EH (cell line): ENCODE data around the gene TUBB8.
A peak's percentile ranks its signal among the peaks of the same experiment; 100 is the strongest.
"Not testable (repeated sequence)": the region's sequence is repeated elsewhere in the genome, so short reads cannot be mapped to it uniquely, and the experiment has no call there.

Experiments
- DNase-seq: peaks from one replicate; pipeline ENCODE4 v3.0.0-alpha.2; 2015; ENCODE audit warnings: low read depth

TUBB8 gene

DNA sequence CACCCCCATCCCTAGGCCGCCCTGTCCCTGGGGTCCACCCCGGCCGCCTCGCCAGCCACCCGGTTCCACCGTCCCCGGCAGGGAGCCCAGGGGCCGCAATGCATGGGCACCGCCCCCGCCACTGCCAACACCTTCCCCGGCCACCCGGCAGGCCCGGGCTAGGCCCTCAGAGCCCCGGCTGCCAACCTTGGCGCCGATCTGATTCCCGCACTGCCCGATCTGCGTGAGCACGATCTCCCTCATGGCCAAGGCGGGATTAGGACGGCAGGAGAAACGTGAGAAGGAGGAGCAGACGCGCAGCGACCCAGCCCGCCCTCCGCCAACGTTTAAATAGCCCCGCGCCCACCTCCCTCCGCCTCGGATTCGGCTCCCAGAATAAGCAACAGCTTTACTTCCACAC, at the start of gene TUBB8:
Gene TUBB8 (minus strand): TSS at position 301 of the 400 bp plus-strand sequence. CDS start 58 bp downstream, at position 243.
- DNase-seq, result no peak

- DNase-seq, result no peak
These were observed 47.4 kb upstream of the TUBB8 start for GRCh38 chr10:96466-96865.

GRCh38 chr10:95356-96115, 46.4 kb upstream of the TUBB8 start:
- DNase-seq, result no peak

DNA sequence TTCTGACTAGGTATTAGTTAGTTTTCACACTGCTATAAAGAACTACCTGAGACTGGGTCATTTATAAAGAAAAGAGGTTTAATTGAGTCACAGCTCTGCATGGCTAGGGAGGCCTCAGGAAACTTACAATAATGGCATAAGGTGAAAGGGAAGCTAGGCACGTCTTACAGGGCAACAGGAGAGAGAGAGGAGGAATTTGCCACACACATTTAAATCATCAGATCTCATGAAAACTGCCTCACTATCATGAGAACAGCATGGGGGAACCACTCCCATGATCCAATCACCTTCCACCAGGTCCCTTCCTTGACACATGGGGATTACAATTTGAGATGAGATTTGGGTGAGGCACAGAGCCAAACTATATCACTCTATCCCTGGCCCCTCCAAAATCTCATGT, 45.5 kb upstream of the TUBB8 start:
- no peak for DNase-seq

- no peak for DNase-seq
These were observed 43.8 kb upstream of the TUBB8 start for GRCh38 chr10:92846-93245.

DNA sequence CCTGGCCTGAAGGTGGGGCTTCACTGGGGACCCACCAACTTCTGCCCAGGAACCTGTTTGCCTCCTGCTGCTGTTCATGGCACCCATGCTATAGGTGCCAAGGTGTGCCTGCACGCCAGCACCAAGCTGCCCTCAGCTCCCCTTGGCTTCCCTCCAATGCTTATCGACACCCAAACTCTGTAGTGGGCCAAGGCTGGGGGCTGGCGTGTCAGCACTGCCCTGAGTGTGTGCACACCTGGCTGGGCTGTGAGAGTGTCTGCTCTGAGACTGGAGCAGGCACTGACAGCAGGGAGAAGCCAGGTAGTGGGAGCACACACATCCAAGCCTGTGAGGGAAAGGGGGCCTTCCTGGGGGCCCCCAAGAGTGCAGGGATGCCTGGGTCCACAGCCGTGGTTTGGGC, 43.1 kb upstream of the TUBB8 start:
- DNase-seq, result no peak

DNA sequence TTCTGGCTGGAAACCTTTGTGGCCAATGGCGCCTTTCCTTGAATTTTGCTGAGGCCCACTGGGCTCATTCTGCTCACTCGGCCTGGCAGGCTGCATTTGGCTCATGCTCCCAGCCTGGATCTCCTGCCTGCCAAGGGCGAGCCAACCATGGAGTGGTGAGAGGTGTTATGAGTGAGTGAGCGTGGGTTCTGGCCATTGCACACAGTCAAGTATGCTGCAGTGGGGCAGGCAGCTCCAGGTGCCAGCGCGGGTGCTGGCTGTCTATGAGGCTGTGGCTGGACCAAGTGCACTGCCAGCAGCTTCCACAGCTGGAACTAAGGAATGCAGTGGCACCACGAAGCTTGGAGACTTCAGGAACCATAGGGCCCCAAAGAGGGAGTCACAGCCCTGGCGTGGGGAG, 42.2 kb upstream of the TUBB8 start:
- no peak for DNase-seq

DNA sequence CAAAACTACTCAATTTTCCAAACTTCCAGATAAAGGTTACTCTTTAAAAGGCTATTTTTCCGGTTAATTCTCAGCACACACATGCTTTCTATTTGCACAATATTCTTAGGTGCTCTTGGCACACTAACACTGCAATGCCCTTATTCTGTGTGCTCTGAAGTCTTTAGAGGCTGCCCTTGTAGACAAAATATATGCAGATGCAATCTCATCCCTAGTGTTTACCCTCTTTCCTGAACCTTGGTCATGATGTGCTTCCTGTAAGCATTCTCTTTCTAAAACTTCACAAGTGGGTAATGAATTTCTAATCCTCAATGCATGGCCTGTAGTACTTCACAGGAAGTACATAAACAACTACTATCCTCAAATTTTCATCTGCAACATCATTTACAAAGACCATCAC, 41.1 kb upstream of the TUBB8 start:
- DNase-seq, result no peak

DNA sequence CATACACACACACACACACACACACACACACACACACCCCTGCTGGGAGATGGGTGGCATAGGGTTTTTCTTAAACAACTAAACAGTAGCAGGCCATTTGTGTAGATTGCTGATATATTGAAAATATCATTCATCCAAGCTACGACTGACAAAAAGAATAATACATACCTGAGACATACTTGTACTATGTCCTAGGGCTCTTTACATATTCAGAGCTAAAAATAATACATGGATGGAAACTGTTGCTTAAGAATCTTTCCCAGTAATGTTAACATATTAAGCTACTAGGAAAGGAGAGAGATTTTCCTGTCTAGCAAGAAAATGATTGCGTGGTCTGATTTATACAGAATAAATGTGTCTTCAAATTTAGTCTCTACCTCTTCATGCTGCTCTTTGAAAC, 40.2 kb upstream of the TUBB8 start:
- DNase-seq, result no peak

DNA sequence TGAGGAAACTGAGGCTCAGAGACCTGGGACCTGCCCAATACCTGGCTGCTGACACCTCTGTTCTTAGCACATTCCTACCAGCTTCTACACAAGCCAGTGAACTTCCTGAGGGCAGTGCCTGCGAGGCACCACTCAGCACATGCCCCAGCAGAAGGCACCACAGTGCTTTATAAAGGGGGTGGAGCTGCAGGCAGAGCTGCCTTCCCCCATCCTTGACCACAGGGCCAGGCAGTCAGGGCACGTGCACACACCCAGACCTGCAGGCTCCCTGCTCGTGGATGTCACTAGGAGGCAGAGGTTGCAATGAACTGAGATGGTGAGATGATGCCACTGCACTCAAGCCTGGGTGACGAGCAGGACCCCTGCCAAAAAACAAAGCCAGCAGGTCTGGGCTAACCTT, 39.2 kb upstream of the TUBB8 start:
- no peak for DNase-seq

- no peak for DNase-seq
These were observed 38.3 kb upstream of the TUBB8 start for GRCh38 chr10:87177-88080.

DNA sequence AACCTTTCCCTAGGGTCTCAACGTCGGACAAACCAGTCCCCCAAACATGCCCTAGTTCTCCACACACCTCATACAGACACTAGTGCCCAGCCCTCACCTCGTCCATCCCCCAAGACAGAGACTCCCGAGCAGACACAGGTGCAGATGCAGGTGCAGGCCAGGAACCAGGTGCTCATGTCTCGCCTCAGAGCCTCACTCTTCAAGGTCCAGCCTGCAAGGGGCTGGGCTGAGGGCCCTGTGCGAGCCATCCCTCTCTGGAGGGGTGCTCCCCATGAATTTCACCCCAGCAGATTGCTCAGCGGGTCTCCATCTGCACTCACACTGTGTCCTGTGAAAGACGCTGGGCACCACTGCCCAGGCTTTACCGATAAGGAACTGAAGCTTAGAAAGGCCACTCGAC, 36.9 kb upstream of the TUBB8 start:
- DNase-seq, result no peak

- no peak for DNase-seq
These were observed 35.9 kb upstream of the TUBB8 start for GRCh38 chr10:85044-85443.

DNA sequence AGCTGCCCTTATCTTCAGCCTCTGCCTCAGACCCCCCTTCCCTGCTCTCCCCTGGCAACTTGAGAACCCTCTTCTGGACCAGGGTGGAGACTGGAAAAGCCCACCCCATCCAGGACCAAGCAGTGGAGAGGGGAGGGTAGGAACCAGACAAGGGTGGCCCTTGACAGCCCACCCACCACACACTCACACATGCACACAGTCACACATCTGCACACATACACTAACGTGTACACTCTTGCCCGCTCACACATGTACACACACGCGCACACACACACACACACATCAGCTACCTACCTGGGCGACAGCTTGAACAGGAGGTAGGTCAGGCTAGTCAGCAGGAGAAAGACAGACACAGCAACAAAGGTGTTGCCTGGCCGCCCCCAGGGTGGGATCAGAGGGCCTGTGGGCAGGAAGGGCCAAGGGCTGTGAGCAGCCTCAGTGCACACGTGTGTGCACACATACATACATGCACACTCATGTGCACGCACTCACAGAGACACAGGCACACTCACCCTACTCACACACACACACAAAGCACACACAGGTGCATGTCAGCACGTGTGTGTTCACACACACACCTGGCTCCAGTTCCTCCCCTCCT, 34.9 kb upstream of the TUBB8 start:
- DNase-seq, result no peak

GRCh38 chr10:80477-81105, 31.5 kb upstream of the TUBB8 start:
- no peak for DNase-seq

DNA sequence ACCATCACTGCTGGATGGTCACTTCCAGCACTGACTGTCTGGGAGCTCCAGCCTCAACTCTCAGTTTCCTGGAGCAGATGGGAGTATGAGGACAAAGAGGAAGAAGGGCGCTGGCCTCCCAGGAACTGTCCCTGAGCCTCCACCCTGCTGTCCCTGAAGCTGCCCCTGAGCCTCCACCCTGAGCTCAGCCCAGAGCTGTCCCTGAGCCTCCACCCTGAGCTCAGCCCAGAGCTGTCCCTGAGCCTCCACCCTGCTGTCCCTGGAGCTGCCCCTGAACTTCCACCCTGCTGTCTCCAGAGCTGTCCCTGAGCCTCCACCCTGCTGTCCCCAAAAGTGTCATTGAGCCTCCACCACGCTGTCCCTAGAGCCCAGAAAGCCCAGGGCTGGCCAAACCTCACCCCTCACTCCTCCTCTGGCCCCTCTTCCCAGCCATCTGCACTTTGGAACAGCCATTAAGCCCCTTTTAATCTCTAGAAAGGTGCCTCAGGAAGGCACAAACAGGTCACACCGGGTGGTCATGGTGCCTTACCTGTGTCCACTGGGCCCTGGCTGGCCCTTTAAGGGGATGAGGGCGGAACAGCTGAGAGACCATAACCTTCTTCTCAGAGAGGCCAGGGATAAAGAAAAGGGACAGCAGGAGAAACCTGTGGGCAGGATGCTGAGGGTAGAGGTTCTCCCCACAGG, 30.6 kb upstream of the TUBB8 start:
- no peak for DNase-seq

DNA sequence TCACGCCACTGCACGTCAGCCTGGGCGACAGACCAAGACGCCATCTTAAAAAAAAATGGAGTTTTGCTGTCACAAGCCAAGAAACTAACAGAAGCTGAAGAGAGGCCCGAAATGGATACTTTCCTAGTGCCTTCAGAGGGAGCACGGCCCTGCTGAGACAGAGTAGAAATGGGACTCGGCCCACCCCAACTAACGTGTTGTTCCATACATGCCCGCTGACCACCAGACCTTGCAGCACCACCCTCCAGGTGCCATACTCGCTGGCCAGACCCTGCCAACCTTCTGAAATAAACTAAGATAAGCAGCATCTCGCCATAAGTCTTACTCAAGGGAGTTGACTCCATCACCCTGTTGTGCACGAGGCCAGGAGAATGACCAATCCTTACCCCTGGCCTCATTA, 29.5 kb upstream of the TUBB8 start:
- no peak for DNase-seq

- DNase-seq, result not testable (repeated sequence)
These were observed 25.1 kb upstream of the TUBB8 start for GRCh38 chr10:74266-74621.

DNA sequence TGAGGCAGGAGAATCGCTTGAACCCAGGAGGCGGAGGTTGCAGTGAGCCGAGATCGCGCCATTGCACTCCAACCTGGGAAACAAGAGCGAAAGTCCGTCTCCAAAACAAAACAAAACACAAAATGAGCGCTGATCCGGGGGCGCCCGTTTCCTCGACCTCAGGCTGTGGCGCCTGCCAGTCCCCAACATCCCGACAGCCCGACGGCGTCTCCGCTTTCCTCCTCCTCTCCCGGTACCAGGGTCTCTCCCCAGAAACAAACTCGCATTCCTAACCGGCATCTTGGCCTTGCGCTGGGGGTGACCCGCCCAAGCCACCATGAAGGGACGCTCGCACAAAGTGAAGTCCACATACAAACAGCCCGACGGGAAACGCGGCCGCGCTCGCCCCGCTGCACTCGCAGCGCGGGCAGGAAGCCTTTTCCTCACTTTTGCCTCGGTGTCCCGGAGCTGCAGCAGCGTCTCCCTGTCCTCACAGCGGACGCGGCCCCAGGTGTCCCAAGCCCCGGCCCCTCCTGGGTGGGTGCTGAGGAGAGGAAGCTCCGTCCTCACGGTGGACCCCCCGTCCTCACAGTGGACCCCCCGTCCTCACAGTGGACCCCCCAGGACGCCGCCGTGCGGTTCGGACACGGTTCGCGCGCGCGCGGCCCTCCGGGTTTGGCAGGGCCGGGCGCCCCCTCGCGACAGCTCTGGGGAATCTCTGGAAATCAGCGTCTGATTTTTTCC, 24.6 kb upstream of the TUBB8 start:
- peak; percentile 44 for DNase-seq

DNA sequence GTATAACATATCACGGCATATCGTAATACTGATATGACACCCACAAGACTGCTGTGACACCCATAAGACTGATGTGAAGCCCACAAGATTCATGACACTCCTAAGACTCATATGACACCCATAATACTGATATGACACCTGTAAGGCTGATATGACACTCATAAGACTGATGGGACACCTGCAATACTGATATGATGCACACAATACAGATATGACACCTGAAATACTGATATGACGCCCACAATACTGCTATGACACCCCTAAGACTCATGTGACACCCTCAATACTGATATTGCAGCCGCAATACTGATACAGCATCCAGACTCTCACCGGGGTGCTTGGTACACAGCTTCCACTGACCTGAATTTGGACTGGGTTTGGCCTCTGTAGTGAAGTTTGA, 19.1 kb upstream of the TUBB8 start:
- DNase-seq, result not testable (repeated sequence)

GRCh38 chr10:49926-50325, 830 bp upstream of the TUBB8 start:
- not testable (repeated sequence) for DNase-seq
